HL-60 (cell line): ENCODE measurements around the gene GTPBP4.

Experiments used
- GABPA ChIP-seq: IDR thresholded peaks from 2 replicates; pipeline ENCODE4 v1.6.1; 2012; ENCODE audit warnings: low read depth
- POLR2AphosphoS5 ChIP-seq: IDR thresholded peaks from 2 replicates; pipeline ENCODE4 v1.6.1; 2012; ENCODE audit warnings: low read depth
- REST ChIP-seq: IDR thresholded peaks from 2 replicates; pipeline ENCODE4 v1.6.1; 2012; ENCODE audit warnings: low read depth; ENCODE audit not compliant: insufficient replicate concordance
- TF ChIP-seq, protein P1 (sequence below): IDR thresholded peaks from one replicate; pipeline ENCODE4 v1.5.1; 2011; ENCODE audit warnings: low read length, control low read depth, inconsistent platforms; ENCODE audit not compliant: insufficient read depth

GRCh38 chr10:983401-983800 lies 4.8 kb upstream of the GTPBP4 start:
- TF ChIP-seq POLR2AphosphoS5 (no peak), REST (no peak), GABPA (no peak)
- TF ChIP-seq, protein P1, sequence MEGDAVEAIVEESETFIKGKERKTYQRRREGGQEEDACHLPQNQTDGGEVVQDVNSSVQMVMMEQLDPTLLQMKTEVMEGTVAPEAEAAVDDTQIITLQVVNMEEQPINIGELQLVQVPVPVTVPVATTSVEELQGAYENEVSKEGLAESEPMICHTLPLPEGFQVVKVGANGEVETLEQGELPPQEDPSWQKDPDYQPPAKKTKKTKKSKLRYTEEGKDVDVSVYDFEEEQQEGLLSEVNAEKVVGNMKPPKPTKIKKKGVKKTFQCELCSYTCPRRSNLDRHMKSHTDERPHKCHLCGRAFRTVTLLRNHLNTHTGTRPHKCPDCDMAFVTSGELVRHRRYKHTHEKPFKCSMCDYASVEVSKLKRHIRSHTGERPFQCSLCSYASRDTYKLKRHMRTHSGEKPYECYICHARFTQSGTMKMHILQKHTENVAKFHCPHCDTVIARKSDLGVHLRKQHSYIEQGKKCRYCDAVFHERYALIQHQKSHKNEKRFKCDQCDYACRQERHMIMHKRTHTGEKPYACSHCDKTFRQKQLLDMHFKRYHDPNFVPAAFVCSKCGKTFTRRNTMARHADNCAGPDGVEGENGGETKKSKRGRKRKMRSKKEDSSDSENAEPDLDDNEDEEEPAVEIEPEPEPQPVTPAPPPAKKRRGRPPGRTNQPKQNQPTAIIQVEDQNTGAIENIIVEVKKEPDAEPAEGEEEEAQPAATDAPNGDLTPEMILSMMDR: no peak
